CD4-positive, alpha-beta T cell treated with Interleukin-6 at 100 ng/mL for 8 hours (primary cell): ENCODE results near the gene ZNF76.

ENCODE experiments used
- DNase-seq: peaks from one replicate; pipeline ENCODE4 v3.0.0-alpha.2; 2020; ENCODE audit warnings: mixed read lengths, low spot score

Gene ZNF76

DNA sequence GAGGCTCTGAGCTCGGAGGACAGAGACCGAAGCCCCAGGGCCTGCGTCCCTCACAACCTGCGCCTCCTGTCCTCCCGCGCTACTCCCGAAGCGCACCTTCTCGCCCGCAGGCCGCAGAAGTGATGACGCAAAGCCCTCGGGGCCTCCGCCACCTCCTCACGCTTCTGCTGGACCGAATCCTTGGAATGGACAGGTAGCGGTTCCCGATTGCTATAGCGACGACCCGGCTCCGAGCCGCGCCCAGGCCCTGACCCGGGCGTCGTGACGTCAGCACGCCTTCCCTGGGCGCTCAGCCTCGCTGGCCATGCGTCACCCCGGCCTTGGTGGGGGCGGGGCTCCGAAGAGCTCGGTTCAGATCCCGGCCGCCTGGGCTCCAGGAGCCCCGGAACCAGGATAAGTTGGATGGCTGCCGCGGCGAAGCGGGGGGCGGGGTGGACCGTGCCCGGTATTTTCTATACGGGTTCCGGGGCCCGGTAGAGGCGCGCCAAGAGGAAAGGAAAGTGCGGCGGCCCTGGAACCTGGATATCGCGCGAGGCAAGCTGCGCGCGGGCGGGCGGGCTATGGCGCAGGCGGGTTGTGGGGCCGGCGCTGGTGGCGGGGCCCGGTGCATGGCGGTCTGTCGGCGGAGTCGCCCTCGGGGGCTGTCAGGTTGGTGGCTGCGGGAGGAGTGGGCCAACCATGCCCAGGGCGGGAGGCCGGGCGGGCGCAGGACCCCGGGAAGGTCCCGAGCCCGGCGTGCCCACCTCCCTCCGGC lies at the start of gene ZNF76:
TSS of gene ZNF76 (plus strand) at position 542 of the 754 bp plus-strand sequence. CDS start 21,417 bp downstream, outside the sequence.
- DNase-seq, result peak; percentile 87

GRCh38 chr6:35213298-35213791 lies 46.2 kb upstream of the ZNF76 start:
- no peak for DNase-seq

GRCh38 chr6:35213824-35214756 lies 45.4 kb upstream of the ZNF76 start, which contains the start of gene SCUBE3:
TSS of gene SCUBE3 (plus strand) at chr6:35213956. CDS start at chr6:35214419, 463 bp downstream.
- DNase-seq, result no peak

DNA sequence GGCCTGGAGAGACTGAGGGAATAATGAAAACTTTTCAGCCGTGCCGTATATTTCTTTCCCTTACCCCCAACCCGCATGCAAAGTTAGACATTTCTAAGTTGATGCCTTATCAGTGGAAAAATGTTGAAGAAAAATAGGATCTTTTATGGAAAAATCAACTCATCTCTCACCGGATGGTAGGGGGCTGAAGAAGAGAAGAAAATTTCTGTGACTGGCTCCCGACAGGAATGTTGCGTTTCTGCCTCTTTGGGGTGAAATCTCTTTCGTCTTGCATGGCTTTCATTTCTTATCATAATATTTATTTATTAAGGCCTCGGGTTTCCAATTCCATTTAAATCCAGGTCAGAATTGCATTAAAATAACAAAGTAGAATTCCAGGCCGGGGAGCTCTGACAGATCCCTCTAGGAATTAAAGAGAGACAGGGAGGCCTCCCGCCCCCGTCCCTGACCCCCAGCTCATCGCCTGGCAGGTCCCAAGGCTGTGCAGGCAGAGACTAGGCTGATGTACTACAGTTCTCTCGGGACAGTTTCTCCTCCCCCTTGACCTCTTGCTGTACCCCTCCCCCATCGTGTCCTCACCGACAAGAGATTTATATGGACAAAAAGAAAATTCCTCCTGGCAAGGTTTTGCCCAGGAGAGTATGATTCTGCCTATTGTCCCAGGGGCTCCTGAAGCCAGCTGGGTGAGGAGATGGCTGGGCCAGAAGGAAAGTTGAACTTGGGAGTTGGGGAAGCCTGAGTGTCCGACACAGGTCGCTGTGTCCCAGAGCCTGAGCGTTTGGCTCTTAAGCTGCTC lies 44.5 kb upstream of the ZNF76 start:
- DNase-seq, result no peak

DNA sequence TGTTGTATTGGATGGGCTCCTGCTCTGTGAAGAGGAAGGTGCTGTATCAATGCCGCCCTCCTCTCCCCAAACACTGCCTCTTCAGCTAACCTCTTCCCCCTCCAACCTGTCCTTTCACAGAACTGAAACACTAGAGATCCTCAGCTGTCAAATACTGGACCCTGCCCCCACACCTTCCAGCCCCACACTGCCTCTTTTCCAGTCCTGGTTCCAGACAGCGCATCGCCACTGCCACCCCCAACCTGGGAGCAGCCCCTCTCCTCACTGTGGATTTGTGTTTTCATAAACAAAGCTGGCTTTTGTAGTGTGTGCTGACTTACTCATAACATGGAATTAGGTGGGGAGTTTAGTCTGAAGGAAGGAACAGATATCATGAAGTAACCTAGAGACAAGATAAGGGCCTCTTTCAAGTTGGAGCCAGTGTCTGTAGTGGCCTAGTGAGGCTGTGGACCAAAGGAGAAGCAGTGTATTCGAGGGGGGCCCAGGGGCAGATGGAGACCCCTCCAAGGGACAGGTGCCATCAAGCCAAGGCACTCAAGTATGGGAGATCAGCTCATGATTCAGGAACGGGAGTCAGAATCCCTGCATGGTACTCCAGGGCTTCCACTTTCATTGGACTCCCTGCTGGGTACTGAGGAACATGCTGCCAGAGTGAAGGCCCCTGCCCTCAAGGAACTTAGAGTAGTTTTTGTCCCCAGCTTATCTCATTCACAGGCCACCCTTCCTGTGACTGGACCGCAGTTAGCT lies 43.7 kb upstream of the ZNF76 start:
- no peak for DNase-seq

DNA sequence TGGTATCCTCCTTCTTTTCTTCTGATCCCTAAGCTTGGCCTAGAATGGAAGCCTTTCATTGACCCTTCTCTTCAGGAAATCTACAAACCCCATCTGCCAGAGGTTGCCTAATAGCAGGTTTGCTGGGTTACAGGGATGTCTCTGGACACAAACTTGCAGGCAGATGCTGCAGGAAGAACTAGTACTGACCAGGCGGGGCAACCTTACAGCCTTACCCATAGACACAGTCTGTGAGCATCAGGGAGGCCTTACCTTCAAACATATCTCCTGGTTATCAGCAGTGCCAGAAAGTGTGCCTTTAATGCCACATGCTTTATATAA lies 43.2 kb upstream of the ZNF76 start:
- no peak for DNase-seq

DNA sequence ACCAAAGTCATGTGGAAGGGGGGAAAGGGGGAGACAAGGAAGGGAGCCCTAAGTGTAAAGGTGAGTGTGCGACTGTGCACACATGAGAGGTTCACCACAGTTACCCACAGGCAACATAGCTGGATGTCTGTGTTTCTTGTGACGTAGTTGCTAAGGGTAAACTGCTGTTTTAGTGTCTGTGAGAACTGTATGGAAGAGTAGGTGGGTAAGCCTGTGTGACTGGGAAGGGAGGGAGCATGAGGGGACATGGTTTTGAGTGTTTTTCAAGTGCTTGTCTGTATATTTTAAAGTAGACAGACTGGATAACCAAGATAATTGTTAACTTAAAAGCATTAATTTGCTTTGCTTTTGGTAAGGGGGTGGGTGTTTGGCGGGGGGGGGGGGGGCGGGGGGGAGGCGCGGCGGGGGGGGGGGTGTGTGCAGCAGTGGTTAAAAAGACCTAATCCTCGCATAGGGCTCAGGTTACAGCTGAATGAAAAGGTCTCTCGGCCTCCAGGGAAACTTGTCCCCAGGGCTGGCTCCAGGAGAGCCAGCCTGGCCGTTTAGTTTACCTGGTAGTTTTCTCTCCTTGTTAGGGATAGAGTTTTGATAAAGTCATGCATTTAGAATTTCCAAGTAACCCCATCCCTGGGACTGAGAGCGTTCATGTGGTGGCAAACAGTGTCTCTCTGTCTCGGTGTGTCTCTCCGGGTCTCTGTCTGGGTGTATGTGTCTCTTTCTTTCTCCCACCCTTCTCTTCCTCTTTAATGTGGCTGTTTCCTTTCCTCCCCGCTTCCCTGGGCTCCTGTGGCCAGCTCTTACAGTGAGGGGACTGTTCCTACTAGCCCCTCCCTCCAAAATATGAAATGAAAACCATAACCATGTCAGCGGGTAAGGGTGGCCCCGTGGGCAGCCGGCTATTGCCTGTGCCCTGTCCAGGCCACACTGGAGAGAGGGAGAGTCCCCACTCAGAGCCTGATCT lies 42.4 kb upstream of the ZNF76 start:
- no peak for DNase-seq

GRCh38 chr6:35218021-35218420 lies 41.5 kb upstream of the ZNF76 start:
- DNase-seq, result no peak

- DNase-seq, result no peak
Observed at GRCh38 chr6:35218456-35218855, 41.1 kb upstream of the ZNF76 start.

DNA sequence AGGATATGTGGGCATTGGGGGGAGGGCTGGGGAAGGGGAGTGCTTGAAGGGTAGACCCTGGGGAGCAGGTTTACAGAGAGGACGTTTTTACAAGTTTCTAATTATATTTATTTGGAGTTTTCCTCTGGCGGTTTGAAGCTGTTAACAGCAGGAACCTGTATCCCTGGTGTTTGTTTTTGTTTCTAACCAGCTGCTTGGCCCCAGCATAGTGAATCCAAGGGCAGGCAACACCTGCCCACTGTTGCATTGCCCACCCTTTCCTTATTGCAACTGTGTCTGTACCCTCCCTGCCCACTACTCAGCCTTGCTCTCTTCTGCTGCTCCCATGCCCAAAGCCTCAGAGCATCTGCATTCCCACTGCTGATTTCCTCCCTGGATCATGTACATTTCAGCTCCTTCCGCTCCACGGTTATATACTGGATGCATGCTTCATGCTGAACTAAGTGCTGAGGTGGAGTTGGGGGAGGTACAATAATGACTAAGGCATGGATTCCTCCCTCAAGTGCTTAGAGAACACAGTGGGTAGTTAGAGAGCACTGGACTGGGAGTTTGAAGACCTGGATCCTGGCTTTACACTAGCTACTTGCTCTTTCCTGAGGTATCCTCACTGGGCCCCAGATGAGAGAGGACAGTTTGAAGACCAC lies 39.7 kb upstream of the ZNF76 start:
- DNase-seq, result no peak

GRCh38 chr6:35220711-35221110 lies 38.8 kb upstream of the ZNF76 start:
- DNase-seq, result no peak

- no peak for DNase-seq
Observed at GRCh38 chr6:35223396-35223795, 36.1 kb upstream of the ZNF76 start.

GRCh38 chr6:35224720-35225119 lies 34.8 kb upstream of the ZNF76 start:
- DNase-seq, result no peak

- DNase-seq, result no peak
Observed at GRCh38 chr6:35228481-35228880, 31.1 kb upstream of the ZNF76 start.

DNA sequence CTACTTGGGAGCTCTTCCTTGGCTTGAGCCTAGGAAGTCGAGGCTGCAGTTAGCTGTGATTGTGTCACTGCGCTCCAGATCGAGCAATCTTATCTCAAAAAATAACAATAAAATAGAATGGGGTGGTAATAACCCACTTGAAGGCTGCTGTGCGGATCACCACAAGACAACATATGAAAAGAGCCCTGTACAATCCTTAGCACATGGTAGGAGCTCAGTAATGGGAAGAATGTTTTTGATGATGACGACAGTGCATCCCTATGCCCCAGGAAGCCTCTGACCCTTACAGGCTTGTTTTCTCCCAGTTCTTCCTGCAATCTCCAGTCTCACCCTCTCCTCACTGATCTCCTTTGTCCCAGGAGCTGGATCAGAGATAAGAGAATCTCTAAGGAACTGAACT lies 30.2 kb upstream of the ZNF76 start:
- DNase-seq, result no peak

DNA sequence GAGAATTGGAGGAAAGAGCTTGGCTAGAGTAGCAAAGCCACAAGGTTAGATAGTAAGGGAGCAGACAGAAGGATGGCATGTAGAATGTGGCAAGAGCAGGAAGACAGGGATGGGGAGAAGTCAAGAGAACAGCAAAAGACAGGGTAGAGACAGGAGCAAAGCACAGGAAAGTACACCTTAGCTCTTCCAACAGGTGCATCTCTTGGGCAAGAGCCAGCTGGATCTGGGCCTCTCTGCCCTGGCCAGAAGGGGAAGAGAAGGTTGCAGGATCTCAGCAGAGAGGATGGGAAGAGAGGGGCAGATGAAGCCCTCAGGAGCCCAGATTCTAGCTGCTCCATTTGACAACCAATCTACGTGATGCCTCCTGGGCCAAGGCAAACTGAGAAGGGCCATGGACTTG lies 29.0 kb upstream of the ZNF76 start:
- no peak for DNase-seq

- DNase-seq, result no peak
Observed at GRCh38 chr6:35230950-35231349, 28.6 kb upstream of the ZNF76 start.

- no peak for DNase-seq
Observed at GRCh38 chr6:35231563-35231962, 28.0 kb upstream of the ZNF76 start.

DNA sequence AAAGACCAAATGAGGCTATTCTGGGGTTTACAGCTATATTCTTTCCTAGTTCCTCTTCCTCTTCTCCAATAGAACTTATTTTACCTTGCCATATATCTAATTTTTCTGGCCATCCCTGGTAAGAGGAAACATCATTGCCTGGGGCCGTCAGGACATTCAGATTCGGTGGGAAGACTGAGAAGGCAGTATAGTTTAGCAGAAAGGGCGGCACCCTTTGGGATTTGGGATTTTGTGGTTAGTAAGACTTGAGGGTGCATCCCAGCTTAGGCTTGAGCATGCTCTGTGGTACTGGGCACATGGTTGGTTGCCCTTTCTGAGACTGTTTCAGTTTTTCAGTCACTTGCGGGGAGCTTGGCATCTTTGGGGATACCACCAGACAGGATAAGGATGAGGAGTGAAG lies 24.6 kb upstream of the ZNF76 start:
- DNase-seq, result no peak

- no peak for DNase-seq
Observed at GRCh38 chr6:35236223-35236622, 23.3 kb upstream of the ZNF76 start.
